ENCODE data around the gene THSD7A.

- TF ChIP-seq CTCF (IDR thresholded peaks at IDR 0.05), result no peak
- no peak for TF ChIP-seq POLR2A (IDR thresholded peaks at IDR 0.05)
Measured at GRCh38 chr7:11625669-11626068, 206.3 kb downstream of the THSD7A start.

Measured in lower leg skin (tissue), 3 donors.